HG03139 (cell line): Measurements from ENCODE around the gene MICAL2.
A peak's percentile ranks its signal among the peaks of the same experiment; 100 is the strongest.

ENCODE experiments used
- ATAC-seq: cut with Tn5 transposase; IDR thresholded peaks from one replicate; pipeline ENCODE4 v1.9.1; 2021; ENCODE audit not compliant: unreplicated experiment

MICAL2 gene

GRCh38 chr11:12185914-12186313 lies 75.5 kb downstream of the MICAL2 start:
- no peak for ATAC-seq

DNA sequence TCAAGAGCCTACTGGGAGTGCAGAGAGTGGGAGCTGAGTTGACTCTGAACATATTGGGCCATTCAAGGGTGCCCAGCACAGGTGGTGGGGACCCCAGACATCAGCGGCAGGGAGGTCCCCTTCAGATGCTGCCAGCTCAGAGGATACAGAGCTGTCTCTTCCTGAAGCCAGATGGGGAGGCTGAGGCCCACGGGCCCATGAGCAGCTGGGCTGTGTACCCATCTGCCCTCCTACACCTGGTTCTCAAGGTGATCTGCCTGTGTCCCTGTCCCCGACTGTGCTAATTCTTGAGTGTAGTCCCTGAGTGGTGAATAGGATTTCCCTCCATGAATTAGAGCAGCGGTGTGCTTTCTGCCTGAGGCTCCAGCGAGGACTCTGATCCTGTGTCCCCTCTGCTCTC lies 76.3 kb downstream of the MICAL2 start:
- no peak for ATAC-seq

- no peak for ATAC-seq
These were observed 77.0 kb downstream of the MICAL2 start for GRCh38 chr11:12187399-12187798.

- peak; percentile 73 for ATAC-seq
These were observed 78.3 kb downstream of the MICAL2 start for GRCh38 chr11:12188548-12189317.

GRCh38 chr11:12189543-12190235 lies 79.3 kb downstream of the MICAL2 start:
- ATAC-seq = no peak

GRCh38 chr11:12190511-12190910 lies 80.1 kb downstream of the MICAL2 start:
- no peak for ATAC-seq

DNA sequence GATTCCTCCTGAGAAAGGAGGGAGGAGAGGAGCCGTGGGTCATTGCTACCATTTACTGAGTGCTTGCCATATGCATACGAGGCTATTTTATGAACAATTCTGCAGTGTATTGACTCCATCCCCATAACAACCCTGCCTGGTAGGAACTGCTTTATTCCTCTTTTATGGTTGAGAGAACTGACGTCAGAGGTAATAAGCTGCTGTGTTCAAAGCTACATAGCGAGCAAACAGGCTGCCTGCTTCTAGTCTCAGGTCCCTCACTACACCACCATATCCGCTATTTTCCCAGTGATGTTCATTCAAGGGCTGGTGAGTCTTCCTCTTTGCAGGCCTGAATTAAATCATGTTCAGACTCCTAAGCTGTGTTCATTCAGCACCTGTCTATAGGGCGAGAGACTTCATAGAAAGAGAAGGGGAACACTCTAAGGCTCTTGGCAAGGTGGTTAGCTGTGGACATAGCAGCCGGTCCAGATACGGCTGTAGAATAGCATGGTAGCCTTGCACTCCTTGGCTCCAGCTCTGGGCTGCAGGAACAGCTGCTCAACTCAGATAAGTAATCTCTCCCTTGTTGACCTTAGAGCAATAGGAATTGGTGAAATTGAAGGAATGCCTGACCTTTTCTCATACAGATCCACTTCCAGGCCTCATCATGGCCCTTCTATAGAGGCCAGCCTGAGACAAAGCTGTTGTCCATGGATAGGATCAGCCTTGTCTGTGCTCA lies 82.6 kb downstream of the MICAL2 start:
- no peak for ATAC-seq

DNA sequence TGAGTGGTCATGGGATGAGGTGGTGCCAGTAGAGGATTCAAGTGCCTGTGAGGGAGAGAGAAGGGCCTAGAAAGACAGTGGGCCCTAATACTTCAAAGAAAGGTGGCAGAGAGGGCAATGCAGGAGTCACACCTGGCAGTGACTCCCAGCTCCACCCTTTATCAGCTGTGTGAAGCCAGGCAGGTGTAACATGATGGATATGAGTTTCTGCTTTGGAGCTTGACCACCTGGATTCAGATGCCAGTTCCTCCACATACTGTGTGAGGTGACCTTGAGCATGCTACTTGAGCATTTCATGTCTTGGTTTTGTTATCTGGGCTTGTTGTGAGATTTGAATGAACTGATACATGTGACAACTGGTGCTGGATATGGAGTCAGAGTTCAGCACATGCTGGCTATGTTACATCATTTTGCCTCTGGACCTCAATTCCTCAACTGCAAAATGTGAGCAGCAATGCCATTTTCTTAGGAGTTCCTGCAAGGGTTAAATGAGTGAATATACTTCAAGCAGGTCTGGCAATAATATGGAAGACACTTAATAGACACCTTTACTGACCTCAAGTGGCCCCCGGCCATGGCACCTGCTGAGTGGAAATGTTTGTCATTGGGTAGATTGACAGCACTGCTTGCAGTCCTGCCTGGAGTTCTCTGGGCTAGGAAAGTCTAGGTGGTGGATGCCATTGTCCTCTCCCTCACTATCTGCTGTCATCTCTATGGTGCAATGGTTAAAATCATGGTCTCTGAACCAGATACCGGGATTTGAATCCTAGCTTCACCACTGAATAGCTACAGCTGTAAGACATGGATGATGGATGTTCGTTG lies 83.3 kb downstream of the MICAL2 start:
- no peak for ATAC-seq

- ATAC-seq = peak; percentile 85
These were observed 85.4 kb downstream of the MICAL2 start for GRCh38 chr11:12195768-12196167.

DNA sequence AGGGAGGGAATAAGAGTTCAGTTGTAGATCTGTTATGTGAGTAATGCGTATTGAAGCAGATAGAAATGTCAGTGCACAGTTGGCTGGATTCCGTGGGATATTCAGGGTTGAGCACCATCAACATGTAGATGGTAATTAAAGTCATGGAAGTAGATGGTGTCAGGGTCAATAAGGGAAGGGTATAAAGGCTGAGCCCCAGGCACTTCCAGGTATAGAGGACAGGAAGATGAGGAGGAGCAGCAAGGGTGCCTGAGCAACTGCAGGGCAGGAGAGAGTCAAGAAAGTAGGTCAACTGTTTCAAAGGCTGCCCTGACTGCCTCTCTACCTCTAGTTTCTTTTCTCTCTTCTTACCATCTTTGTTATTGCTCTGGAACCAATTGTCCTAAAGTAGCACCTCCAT lies 85.9 kb downstream of the MICAL2 start:
- ATAC-seq = no peak

GRCh38 chr11:12196872-12197271 lies 86.5 kb downstream of the MICAL2 start:
- ATAC-seq = no peak

DNA sequence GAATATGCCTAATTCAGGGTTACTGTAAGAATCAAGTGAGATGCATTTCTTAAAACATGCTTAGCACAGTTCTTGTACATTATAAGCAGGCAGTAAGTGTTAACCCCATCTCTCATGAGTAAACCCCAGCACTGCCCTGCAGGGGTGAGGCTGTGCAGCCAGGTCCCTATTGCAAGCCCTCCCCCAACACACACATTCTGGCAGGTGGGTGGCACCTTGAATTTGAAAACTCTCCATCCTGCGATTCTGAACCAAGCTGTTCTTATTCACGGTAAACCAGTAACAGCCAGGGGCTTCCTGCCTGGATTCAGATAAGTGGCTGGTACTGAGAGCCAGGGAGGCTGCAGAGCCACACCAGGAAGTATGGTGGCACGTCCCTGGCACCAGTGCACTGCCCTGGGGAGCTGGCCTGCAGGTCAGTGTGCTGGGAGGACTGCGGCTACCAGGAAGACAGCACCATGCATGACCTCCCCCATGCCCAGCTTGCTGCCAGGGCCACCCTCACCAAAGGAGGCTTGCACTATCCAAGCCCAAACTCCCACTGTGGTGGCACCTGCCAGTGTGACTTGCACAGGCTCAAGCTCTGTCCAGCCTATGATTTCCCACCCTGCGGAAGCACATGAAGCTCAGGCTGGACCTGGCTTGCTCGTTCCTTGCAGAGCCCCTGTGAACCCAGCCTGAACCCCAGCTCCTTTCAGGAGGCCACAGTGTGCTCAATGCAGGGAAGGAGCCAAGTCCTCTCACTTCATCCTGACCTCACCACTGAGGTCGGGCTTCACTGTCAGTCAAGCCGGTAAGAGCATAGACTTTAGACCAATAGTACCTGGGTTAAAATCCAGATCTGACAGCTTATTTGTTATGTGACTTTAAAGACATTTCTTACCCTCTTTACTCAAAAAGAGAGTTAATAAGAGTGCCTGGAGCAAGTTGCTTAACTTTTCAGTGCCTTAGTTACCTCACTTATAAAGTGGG lies 88.1 kb downstream of the MICAL2 start:
- no peak for ATAC-seq

GRCh38 chr11:12199231-12199948 lies 89.0 kb downstream of the MICAL2 start:
- ATAC-seq = no peak

- no peak for ATAC-seq
These were observed 90.0 kb downstream of the MICAL2 start for GRCh38 chr11:12200279-12200990.

- ATAC-seq = no peak
These were observed 90.9 kb downstream of the MICAL2 start for GRCh38 chr11:12200991-12201985.

DNA sequence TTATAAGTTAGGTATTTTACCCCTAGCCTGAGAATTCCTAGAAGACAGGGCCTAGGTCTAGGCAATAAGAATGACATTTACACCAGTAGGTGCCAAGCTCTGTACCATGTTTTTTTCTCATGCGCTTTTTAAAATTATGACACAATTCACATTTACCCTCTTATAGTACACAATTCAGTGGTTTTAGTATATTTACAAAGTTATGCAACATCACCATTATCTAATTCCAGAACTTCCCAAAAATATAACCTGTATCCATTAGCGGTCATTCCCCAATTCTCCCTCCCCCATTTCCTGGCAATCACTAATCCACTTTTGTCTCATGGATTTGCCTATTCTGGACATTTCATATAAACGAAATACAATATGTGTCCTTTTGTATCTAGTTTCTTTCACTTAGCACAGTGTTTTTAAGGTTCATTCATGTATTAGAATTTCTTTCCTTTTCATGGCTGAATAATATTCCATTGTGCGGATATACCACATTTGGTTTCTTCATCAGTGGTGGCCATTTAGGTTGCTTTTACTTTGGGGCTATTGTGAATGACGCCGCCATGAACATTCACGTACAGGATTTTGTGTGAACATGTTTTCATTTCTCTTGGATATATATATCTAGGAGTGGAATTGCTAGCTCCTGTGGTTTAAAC lies 92.4 kb downstream of the MICAL2 start:
- no peak for ATAC-seq

GRCh38 chr11:12204506-12204905 lies 94.1 kb downstream of the MICAL2 start:
- no peak for ATAC-seq
